ENCODE measurements around the gene CDC42SE2.
A peak's percentile ranks its signal among the peaks of the same experiment; 100 is the strongest.
"Not testable (repeated sequence)": the region's sequence is repeated elsewhere in the genome, so short reads cannot be mapped to it uniquely, and the experiment has no call there.

The CDC42SE2 gene

GRCh38 chr5:131252824-131253171 is 11.1 kb upstream of the CDC42SE2 start:
- peak; percentile 80 for DNase-seq

DNA sequence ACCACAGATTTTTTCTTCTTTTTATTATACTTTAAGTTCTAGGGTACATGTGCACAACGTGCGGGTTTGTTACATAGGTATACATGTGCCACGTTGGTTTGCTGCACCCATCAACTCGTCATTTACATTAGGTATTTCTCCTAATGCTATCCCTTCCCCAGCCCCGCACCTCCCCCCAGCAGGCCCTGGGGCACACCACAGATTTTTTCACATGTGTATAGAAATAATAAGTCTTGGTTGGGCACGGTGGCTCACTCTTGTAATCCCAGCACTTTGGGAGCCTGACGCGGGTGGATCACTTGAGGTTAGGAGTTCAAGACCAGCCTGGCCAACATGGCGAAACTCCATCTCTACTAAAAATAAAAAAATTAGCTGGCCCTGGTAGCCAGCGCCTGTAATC is 9.8 kb upstream of the CDC42SE2 start:
- DNase-seq = not testable (repeated sequence)

DNA sequence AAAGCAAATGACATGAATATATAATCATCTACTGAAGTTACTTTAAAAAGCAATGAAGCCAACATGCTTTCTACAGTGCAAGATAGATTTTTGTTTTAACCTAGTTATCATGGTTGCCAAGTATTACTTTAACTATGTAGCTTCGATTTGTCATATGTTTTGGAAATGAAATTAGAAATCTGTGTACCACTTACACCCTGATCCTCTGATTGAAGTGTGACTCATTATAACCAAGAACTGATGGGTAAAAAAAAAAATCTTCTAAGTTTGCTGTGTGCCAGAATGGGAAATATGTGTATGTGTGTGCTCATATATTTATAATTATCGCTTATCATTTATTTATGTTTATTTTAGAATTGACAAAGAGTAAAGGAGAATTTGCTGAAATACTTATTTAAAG is 9.1 kb upstream of the CDC42SE2 start:
- no peak for DNase-seq

- no peak for DNase-seq
Observed at GRCh38 chr5:131256507-131256823, 7.4 kb upstream of the CDC42SE2 start.

DNA sequence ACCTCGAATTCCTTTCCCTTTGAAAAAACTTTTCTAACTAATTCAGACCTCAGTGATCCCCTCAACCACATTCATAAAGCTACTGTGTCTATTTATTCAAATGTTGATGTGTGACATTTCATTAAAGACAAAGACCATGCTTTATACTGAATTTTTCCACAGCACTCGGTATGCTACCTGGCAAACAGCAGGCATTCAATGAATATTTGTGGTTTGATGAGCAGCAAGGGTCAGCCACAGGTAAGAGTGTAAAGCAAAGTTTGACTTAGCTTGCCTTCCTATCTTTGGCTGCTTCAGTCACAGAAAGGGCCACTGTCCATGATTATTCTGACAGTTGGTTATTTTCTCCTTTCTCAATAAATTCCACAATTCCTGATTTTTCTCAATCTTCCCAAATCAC is 5.1 kb upstream of the CDC42SE2 start:
- no peak for DNase-seq

DNA sequence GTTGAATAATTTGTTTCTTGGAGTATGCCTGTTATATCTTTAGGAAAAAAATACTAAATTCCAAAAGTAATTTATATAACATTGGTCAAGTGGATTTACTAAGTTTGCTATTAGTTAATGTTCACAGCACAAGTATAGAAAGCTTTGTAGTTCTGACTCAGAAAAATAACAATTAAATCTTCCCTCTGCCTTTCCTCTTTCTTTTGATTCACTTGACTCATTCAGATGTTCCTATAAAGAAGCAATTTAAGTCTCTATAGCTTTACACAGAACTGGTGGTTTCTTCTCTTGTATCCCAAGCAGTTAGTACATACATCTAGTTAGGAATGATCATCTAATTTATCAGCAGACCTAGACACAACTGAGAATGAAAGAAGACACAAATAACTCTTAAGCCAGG is 4.5 kb upstream of the CDC42SE2 start:
- no peak for DNase-seq

DNA sequence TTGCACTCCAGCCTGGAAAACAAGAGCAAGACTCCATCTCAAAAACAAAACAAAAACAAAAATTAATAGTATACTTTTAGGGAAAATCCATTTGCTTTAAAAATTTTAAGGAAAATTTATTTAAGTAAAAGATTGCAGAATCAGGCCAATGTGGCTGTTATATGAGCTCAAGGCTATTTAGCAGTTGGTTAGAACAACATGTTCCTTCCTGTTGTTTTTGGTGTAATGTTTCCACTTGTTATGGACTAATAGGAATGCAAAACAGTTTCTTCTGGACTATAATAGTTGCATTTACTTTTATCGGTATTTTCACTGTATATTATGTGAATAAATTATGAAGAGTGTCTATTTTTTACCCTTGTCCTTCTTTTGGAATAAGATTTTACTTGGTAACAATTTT is 3.0 kb upstream of the CDC42SE2 start:
- DNase-seq = no peak

GRCh38 chr5:131261483-131261882 is 2.4 kb upstream of the CDC42SE2 start:
- DNase-seq = no peak

DNA sequence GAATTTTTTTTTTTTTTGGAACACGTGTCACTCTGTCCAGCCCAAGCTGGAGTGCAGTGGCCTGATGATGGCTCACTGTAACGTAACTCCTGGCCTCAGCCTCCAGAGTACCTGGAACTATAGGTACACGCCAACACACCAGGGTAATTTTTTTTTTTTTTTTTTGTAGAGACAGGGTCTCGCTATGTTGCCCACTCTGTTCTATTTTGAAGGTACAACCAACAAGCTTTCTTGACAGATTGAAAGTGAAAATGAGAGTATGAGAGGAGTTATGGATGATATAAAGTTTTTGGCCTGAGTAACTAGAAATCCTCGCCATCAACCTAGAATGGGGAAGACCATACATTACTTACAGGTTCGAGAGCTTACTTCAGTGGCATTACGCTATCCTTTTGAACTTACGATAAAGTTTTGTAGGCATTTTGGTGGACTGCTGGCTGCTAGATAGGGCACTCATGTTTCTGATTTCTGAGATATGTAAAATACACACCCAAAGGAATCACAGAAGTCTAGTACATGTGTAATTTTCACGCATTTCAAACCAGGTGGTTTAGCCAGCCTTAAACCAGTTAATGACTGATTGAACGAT is 806 bp upstream of the CDC42SE2 start:
- no peak for DNase-seq

DNA sequence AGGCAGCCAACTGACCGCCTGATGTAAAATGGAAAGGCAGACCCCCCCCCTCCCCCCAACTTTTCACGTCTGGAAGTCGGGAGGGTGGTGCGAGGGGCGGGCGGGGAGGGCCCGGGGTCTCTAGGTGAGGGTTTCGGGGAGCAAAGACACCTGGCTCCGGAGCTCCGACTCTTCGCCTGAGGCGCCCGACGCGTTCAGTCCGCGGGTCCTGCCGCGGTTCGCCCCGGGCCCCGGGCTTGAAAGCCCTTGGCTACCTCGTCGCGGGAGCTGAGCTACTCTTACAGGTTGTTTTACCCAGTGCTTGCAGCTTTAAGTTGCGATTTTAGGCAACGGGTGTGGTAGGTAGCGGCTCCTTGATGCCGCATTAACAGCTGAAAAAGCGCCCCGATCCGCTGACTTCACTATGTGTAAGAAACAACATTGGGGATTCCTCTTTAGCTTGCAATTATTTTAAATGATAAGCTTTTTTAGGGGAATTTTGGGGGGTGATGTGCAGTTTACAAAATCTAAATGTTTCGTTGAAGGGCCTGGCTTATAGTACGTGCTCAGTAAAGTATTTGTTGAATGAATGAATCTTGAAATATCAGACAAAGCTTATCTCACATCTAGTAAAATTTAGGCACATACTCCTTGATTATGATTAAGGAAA is 722 bp downstream of the CDC42SE2 start:
- DNase-seq = peak; percentile 53

GRCh38 chr5:131265311-131265803 is 1.5 kb downstream of the CDC42SE2 start:
- DNase-seq = no peak

DNA sequence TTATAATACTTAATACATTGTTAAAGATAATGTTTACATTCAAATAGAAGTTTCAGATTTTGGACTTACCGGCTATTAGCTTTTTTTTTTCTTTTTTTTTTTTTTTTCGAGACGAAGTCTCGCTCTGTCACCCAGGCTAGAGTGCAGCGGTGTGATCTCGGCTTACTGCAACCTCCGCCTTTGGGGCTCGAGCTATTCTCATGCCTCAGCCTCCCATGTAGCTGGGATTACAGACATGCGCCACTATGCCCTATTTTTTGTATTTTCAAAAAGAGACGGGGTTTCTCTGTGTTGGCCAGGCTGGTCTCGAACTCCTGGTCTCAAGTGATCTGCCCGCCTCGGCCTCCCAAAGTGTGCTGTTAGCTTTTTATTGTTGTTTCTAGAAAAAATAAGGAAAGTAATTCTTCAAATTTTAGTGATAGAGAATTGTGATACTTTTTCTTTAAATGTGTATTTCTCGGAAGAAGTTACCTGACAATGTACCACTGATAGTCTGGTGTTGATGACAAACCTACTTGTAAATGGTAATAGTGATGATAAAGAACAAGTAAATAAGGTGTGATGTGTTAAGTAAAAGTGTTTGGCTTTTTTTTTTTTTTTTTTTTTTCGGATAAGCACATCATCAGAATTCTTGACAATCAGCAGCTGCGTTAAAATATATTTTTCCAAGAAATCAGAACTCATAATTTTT is 2.7 kb downstream of the CDC42SE2 start:
- peak; percentile 52 for DNase-seq

- DNase-seq = no peak
Observed at GRCh38 chr5:131268758-131269370, 5.0 kb downstream of the CDC42SE2 start.

DNA sequence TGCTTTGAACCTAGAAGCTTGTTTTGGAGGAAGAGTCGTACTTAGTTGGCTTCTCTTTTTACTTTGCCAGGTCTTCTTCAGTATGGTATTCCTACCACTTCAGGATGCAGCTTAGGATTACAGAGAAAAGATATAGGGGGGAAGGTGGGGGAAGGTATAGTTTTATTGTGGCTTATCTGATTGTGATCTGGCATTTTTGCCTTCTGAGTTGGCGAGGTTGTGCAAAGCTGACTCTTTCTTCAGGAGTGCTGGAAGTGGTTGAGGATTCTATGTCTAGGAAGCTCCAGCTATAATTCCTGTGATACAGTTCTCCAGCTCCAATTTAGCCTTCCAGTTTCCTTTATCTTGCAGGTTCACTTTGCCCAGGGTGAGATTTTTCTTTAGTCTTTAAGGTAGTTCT is 7.0 kb downstream of the CDC42SE2 start:
- DNase-seq = no peak

GRCh38 chr5:131271888-131272287 is 8.0 kb downstream of the CDC42SE2 start:
- DNase-seq = not testable (repeated sequence)

- DNase-seq = no peak
Observed at GRCh38 chr5:131272307-131272706, 8.5 kb downstream of the CDC42SE2 start.

DNA sequence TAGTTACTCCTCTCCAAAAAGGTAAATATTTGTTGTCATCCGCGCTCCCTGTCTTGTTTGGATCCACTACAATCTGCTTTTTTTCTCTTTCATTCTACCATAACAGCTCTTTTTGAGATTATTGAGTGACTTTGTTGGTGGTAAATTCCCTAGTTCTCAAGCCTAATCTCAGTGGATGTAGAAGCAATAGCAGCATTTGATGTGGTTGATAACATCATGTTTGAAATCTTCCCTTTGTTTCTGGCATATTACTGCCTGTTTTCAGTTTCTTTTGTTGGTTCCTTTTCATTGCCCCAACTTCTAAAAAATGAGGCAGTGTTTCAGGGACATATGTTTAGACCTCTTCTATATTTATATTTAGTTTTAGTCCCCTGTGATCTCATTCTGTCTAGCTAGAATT is 8.9 kb downstream of the CDC42SE2 start:
- no peak for DNase-seq

DNA sequence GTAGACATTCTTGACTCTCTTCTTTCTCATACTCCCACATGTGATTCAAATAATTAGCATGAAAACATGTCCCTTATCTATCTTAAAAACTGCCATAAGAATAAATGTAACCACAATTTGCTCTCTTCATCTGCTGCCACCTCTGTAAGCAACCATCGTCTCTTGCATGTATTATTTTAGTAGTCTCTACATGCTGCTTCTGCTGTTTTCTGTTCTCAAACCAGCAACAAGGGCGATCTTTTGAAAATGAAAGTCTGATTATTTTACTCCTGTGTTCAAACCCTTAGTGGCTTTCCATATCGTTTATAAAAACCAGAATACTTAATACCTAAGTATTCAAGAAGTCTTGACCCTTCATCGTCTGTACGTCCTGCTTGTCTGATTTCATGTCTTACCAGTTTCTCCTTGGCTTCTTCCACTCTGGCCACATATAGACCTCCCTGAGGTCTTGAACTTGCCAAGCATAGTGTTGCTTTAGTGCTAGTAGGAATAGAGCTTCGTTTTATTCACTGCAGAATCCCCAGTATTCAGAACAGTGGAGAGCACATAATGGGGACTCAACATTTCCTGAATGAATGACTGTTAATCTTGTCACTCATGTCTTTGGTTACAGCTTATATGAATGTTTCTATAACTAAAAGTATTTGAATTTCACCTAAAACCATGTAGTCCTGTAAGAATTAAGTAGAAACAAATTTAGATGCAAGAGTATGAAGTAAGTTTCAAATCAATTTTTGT is 10.6 kb downstream of the CDC42SE2 start:
- no peak for DNase-seq

- DNase-seq = no peak
Observed at GRCh38 chr5:131276072-131276471, 12.2 kb downstream of the CDC42SE2 start.

DNA sequence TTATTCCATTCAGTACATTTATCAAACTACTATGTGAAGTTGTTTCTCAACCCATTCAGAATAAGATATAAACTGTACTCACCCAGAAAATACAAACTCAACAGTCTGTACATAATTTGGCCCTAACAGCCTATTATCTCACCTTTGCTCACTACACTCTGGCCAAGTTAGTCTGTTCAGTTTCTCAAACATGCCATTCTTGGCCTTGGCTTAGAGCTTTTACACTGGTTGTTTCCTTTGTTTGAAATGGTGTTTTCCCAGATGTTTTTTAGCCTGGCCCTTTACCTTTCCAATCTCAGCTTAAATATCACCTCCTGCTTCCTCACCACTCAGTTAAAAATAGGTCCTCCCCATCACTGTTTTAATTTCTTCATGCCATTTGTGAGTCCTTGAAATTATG is 13.6 kb downstream of the CDC42SE2 start:
- no peak for DNase-seq

DNA sequence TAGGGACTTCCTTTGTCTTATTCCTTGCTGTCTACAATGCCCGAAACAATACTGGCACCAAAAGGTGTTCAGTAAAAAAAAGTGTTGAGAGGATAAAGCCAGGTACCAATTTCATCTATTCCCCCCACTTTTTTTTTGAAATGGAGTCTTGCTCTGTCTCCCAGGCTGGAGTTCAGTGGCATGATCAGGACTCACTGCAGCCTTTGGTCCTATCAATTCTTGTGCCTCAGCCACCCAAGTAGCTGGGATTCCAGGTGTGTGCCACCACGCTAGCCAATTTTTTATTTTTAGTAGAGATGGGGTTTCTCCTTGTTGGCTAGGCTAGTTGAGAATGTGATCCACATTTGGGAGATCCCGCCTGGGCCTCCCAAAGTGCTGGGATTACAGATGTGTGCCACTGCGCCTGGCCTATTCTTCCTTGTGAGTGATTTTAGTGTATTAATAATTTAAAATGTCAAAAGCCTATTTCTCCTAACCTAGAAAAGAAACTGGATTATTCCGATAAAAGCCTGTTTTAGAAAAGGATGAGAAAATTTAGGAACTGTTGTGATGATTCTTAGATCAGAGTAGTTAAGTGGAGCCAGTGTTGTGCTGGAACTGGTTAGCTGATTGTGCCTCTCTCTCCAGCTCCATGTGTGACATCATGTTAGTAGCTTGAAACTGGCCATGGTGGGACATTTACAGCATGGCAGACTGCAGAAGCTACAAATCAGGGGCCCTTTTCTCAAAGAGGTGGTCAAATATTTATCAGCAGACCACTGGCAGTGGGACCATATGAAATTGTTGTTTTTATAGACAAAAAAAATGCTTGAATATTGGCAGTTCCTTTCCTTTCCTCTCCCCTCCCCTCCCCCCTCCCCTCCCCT is 14.3 kb downstream of the CDC42SE2 start:
- no peak for DNase-seq

GRCh38 chr5:131278741-131279124 is 14.9 kb downstream of the CDC42SE2 start:
- not testable (repeated sequence) for DNase-seq

All from stimulated activated CD4-positive, alpha-beta T cell treated with anti-CD3 and anti-CD28 coated beads, Interleukin-1b, Interleukin-23, amount 100 ng/mL, for 48 hours (primary cell).